ENCODE data around the gene EDEM3.

GRCh38 chr1:184759112-184759511 lies 4.5 kb upstream of the EDEM3 start:
- TF ChIP-seq CTCF (IDR thresholded peaks at IDR 0.05) (no peak), POLR2A (IDR thresholded peaks at IDR 0.05) (no peak)
